ENCODE data around the gene GLP2R.

GLP2R gene

DNA sequence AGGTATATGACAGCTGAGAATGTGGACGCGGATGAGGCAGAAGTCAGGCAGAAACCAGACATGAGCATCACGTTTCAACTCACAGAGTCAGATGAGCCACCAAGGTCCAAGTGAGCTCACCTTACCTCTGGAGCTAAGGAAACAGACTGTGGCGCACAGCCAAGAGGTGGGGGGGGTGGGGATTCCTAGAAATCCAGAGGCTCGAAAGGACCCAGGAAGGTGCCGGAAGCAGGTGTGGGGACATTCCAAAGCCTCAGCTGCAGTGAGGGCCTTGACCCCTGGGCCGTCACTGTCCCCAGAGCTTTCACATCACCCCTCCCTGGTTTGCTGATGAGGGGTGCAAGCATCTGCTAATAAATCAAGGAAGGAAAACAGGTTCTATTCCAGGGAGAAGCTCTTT is 108.6 kb downstream of the GLP2R start:
- H3K4me3 ChIP-seq (ENCODE audit: low read depth, low read length), result no peak overlapping the region
- no peak for DNase-seq (ENCODE audit: low read depth)

DNA sequence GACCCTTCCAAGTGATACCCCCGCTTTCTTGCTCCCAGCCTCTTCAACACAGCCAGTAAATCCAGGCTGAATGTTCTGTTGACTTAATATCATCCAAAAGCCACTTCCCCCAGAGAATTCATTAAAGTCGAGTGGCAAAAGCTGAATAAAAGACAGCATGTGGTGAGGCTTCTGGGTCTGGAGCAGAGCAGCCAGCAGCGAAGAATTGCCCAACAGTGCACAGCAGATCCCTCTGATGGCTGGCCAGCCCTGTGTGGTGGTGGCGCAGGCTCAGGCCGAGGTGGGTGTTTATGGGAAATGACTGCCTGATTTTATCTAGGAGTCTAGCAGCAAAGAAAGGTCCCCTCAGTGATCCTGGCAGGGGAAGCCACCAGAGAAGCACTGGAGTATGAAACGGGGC is 109.7 kb downstream of the GLP2R start:
- DNase-seq (ENCODE audit: low read depth), result no peak
- H3K4me3 ChIP-seq (ENCODE audit: low read depth, low read length), result no peak overlapping the region

DNA sequence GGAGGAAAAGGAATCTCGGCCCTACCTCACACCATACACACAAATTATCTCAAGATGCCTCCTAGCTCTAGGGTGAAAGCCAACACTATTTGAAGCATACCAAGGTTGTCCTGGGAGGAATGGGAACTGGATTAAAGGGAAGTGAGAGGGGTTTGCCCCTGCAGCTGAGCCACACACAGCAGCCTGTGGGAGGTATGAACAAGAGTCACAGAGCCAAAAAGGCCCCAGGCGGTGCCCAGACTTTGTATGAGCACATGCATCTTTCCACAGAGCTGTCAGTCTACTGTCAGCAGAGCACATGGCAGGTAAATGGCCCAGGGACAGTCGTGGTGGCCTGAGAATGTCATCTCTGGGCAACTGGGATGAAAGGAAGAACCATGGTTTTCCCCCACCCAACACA is 110.4 kb downstream of the GLP2R start:
- no peak for DNase-seq (ENCODE audit: low read depth)
- H3K4me3 ChIP-seq (ENCODE audit: low read depth, low read length), result no peak overlapping the region

DNA sequence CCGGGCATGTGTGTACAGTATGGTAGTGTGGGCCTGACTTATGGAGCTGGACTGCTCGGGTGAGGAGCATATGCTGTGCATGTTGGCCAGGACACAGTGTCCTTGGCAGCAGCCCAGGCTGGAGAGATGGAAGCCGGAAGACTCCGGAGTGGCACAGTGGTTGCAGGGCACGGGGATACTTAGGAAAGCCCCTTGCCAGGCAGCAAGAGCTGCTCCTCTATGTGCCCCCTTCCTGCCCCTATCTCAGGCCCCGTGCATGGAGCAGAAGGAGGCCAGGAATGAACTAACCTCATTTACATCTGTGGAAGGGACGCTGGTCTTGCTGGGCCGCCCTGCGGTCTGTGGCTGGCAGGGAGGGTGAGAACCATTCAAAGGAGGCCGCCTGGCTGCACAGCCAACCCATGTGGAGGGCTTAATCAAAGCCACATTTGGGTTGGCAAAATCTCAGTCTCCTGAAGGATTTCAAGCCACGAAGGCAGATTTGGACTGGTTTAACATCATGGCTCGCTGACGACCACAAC is 111.6 kb downstream of the GLP2R start:
- no peak overlapping the region for H3K4me3 ChIP-seq (ENCODE audit: low read depth, low read length)
- DNase-seq (ENCODE audit: low read depth), result no peak

DNA sequence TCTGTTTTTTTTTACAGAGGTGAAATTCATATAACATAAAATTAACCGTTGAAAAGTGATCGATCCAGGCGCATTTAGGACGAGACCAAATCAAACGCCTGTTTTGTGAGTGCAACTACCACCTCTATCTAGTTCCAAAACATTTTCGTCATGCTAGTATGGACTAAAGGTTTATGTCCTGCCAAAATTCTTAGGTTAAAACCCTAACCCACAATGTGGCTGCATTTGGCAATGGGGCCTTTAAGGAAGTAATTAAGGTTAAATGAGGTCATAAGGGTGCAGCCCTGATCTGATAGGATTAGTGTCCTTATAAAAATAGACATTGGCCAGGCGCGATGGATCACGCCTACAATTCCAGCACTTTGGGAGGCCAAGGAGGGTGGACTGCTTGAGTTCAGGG is 112.2 kb downstream of the GLP2R start:
- no peak overlapping the region for H3K4me3 ChIP-seq (ENCODE audit: low read depth, low read length)
- DNase-seq (ENCODE audit: low read depth), result no peak

DNA sequence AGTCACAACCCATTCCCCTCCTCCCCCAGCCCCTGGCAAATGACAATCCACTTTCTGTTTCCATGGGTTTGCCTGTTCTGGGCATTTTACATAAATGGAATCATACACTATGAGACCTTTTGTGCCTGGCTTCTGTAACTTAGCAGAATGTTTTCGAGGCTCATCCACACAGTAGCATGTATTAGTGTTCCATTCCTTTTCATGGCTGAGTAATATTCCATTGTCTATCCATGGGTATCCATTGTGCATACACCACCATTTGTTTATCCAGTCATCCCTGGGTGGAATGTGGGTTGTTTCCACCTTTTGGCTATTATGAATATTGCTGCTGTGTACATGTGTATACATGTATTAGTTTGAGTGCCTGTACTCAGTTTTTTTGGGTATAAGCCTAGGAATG is 113.0 kb downstream of the GLP2R start:
- H3K4me3 ChIP-seq (ENCODE audit: low read depth, low read length), result no peak overlapping the region
- DNase-seq (ENCODE audit: low read depth), result no peak

DNA sequence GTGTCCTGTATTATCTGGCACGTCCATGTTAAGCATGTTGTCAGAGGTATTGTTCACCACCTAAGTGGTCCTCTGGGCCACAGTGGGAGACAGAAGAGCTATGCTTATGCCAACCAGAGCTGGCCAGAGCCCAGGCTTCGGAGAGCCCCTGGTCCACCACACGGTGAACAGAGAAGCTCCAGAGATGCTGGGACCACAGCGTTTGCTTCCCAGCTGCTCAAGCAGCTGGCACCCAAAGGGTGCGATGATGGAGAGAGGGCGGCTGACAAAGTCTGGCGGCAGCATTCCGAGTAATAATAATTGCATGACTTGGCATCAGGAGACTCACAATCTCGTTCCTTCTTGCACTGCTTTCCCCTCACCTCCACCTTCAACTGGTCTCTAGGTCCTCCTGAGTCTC is 115.1 kb downstream of the GLP2R start:
- DNase-seq (ENCODE audit: low read depth), result no peak
- no peak overlapping the region for H3K4me3 ChIP-seq (ENCODE audit: low read depth, low read length)

DNA sequence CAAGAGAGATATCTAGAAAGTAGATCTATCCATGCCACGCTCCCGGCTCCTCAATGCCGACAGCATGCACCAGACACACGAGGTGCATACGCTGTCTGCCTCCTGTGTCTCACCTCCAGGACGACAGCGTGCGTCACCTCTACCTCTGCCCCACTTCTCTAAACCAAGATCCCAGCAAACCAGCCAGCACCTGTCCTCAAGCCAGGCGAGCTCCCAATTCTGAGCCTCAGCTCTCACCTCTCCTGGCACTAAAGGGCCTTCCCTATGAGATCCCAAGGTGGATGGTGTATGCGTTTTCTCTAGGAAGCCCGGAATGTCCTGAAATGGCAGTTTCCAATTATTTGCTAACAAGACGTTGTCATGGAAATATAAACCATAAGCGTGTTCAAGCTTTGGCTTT is 115.6 kb downstream of the GLP2R start:
- DNase-seq (ENCODE audit: low read depth), result no peak
- no peak overlapping the region for H3K4me3 ChIP-seq (ENCODE audit: low read depth, low read length)
